Measurements from ENCODE around the gene TMCC2.

TMCC2 gene

DNA sequence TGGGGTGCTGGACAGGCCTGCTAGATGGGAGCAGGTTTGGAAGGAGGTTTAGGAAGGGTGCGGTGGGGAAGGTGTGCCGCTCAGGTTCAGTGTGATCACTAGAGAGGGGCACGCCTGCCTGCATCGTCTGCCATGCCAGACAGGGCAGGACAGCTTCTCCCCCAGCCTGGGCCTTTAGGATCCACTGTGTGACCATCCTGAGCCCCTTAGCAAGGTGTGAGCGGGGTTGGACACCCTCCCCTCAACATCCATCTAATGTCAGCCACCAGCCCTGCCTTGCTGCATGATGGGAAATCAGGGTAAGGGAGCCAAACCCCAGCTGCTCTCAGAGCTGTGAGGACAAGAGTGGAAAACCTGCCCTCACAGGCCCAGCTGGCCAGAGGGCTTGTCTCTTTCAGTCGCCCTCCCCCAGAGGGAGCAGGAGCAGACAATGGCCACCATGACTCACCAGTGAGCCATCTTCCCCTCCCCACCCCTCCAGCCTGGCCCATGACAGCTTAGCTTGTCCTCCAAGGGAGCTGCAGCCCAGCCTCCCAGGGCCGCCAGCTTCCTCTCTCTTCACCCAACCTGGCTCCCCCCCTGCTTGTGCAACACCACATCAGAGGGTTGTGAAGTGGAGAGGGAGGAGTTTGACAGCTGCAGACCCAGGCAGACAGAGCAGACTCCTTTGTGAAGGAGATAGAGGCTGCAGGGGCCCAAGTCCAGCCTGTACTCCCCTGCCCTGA, 56.8 kb downstream of the TMCC2 start:
- Histone ChIP-seq H3K27ac (ENCODE audit: low read length, poor library complexity, severe bottlenecking) (peak overlapping the region; percentile 93), H2AFZ (ENCODE audit: low read depth, low read length) (no peak overlapping the region), H3K79me1 (replicated peaks; ENCODE audit: low read length, poor library complexity, severe bottlenecking) (no peaks in the 10 kb centered on the region), H2AK5ac (ENCODE audit: low read length, severe bottlenecking) (peak overlapping the region; percentile 96), H2BK120ac (ENCODE audit: low read depth, low read length) (peak overlapping the region; percentile 75), H4K91ac (ENCODE audit: low read length) (peak overlapping the region; percentile 88), H3K4me2 (ENCODE audit: low read length, poor library complexity, severe bottlenecking) (no peak overlapping the region), H3K4me3 (ENCODE audit: insufficient read depth in 1 of 2, low read depth in 1 of 2, low read length in 2 of 2) (no peak overlapping the region), H2BK5ac (ENCODE audit: low read depth, low read length, poor library complexity, severe bottlenecking) (peak overlapping the region; percentile 36), H2BK15ac (ENCODE audit: low read depth, poor library complexity, severe bottlenecking) (peak overlapping the region; percentile 86), H3K23ac (ENCODE audit: low read length in 2 of 2) (no peak overlapping the region), H3K36me3 (ENCODE audit: control insufficient read depth in 1 of 2, insufficient read depth in 2 of 2, low read depth in 1 of 2, low read length in 2 of 2) (no peaks in the 10 kb centered on the region), H3K27me3 (ENCODE audit: control insufficient read depth in 1 of 2, insufficient read depth in 1 of 2, low read length in 2 of 2) (no peaks in the 10 kb centered on the region), H3K18ac (ENCODE audit: low read depth in 1 of 2, low read length in 2 of 2) (peak overlapping the region; percentile 85 to 93), H3K14ac (ENCODE audit: low read length in 2 of 2) (peak overlapping the region in 1 of 2 experiments; percentile 63), H3K9ac (ENCODE audit: low read length) (peak overlapping the region; percentile 29), H3K4me1 (ENCODE audit: control insufficient read depth, insufficient read depth, low read depth, low read length) (peaks cover 39% of the 10 kb centered on the region), H4K8ac (ENCODE audit: low read length) (peak overlapping the region; percentile 30), H3K9me3 (ENCODE audit: control insufficient read depth, low read length) (no peaks in the 10 kb centered on the region), H2BK12ac (ENCODE audit: low read length in 2 of 2) (peak overlapping the region; percentile 87 to 98), H3K4ac (ENCODE audit: low read depth in 1 of 2, low read length in 2 of 2) (peak overlapping the region; percentile 79 to 84)
- peak; percentile 99 for DNase-seq
- 70% methylated on average over 6 of the region's 7 CpGs for WGBS

DNA sequence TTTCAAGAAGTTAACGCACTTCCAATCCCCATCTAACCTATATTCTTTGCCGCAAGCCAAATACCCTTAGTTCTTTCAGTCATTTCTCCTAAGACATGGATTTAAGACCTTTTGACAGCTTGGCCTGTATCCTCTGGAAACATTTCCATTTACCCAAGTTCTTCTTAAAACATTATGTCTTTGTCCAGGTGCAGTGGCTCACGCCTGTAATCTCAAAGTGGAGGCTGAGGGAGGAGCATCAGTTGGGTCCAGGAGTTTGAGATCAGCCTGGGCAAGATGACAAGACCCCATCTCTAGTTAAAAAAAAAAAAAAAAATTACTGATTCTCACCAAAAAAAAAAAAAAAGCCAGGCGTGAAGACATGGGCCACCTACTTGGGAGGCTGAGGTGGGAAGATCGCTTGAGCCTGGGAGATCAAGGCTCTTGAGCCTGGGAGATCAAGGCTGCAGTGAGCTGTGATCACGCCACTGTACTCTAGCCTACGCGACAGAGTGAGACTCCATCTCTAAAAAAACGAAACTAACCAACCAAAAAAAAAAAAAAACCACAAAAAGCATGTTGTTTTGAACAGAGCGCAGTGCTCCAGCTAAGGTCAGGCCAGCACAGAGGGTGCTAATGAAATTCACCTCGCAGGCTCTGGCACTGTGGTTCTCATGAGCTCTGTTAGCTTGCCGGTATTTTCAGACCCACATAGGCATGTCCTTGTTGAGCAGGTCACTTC, 57.8 kb downstream of the TMCC2 start:
- Histone ChIP-seq H2AFZ (ENCODE audit: low read depth, low read length) (no peak overlapping the region), H3K4ac (ENCODE audit: low read depth in 1 of 2, low read length in 2 of 2) (peak overlapping the region; percentile 56 to 79), H2BK12ac (ENCODE audit: low read length in 2 of 2) (peak overlapping the region; percentile 28 to 90), H3K36me3 (ENCODE audit: control insufficient read depth in 1 of 2, insufficient read depth in 2 of 2, low read depth in 1 of 2, low read length in 2 of 2) (no peaks in the 10 kb centered on the region), H3K18ac (ENCODE audit: low read depth in 1 of 2, low read length in 2 of 2) (peak overlapping the region; percentile 76 to 85), H3K23ac (ENCODE audit: low read length in 2 of 2) (no peak overlapping the region), H3K4me1 (ENCODE audit: control insufficient read depth, insufficient read depth, low read depth, low read length) (peaks cover 36% of the 10 kb centered on the region), H3K4me2 (ENCODE audit: low read length, poor library complexity, severe bottlenecking) (no peak overlapping the region), H2BK15ac (ENCODE audit: low read depth, poor library complexity, severe bottlenecking) (no peak overlapping the region), H2BK120ac (ENCODE audit: low read depth, low read length) (peak overlapping the region; percentile 39), H3K14ac (ENCODE audit: low read length in 2 of 2) (no peak overlapping the region), H3K9ac (ENCODE audit: low read length) (peak overlapping the region; percentile 29), H3K79me1 (replicated peaks; ENCODE audit: low read length, poor library complexity, severe bottlenecking) (no peaks in the 10 kb centered on the region), H2BK5ac (ENCODE audit: low read depth, low read length, poor library complexity, severe bottlenecking) (no peak overlapping the region), H3K4me3 (ENCODE audit: insufficient read depth in 1 of 2, low read depth in 1 of 2, low read length in 2 of 2) (no peak overlapping the region), H2AK5ac (ENCODE audit: low read length, severe bottlenecking) (peak overlapping the region; percentile 79), H3K9me3 (ENCODE audit: control insufficient read depth, low read length) (no peaks in the 10 kb centered on the region), H4K8ac (ENCODE audit: low read length) (peak overlapping the region; percentile 27), H3K27ac (ENCODE audit: low read length, poor library complexity, severe bottlenecking) (peak overlapping the region; percentile 93), H4K91ac (ENCODE audit: low read length) (no peak overlapping the region), H3K27me3 (ENCODE audit: control insufficient read depth in 1 of 2, insufficient read depth in 1 of 2, low read length in 2 of 2) (no peaks in the 10 kb centered on the region)
- DNase-seq = peak; percentile 80
- 54% methylated on average over 11 of the region's 12 CpGs for WGBS

DNA sequence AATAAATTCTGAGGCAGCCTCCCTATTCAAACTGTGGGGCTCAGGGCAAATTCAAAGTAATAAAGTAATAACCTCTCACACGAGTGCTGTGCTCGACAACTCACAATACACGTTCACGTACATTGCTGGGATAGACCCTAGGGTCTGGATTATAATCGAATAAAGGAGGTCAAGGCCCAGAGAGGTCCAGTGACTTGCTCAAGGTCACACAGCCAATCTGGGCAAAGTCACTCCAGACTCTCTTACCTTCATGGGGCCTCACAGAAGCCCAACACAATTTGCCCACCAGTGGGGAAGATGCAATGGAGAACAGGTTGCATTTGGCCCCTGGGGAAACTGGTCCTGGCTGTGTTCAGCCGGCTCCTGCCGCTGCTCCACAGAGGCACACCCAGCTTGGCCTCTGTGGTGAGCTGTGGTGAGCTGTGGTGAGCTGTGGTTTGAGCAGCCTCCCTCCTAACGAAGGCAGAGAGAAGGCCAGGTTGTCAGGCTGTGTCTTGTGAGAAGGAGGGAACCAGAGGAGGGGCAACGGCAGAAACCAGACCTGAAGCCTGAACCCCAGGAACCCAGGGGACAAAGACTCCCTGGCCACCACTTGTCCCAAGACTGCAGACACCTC, 58.7 kb downstream of the TMCC2 start:
- Histone ChIP-seq H3K79me1 (replicated peaks; ENCODE audit: low read length, poor library complexity, severe bottlenecking) (no peaks in the 10 kb centered on the region), H3K27ac (ENCODE audit: low read length, poor library complexity, severe bottlenecking) (peak overlapping the region; percentile 93), H3K18ac (ENCODE audit: low read depth in 1 of 2, low read length in 2 of 2) (peak overlapping the region; percentile 47 to 76), H3K9ac (ENCODE audit: low read length) (no peak overlapping the region), H3K27me3 (ENCODE audit: control insufficient read depth in 1 of 2, insufficient read depth in 1 of 2, low read length in 2 of 2) (no peaks in the 10 kb centered on the region), H2BK120ac (ENCODE audit: low read depth, low read length) (peak overlapping the region; percentile 0), H3K4me2 (ENCODE audit: low read length, poor library complexity, severe bottlenecking) (no peak overlapping the region), H4K91ac (ENCODE audit: low read length) (peak overlapping the region; percentile 56), H2BK12ac (ENCODE audit: low read length in 2 of 2) (peak overlapping the region; percentile 33 to 76), H3K4me1 (ENCODE audit: control insufficient read depth, insufficient read depth, low read depth, low read length) (peaks cover 36% of the 10 kb centered on the region), H2AFZ (ENCODE audit: low read depth, low read length) (no peak overlapping the region), H3K36me3 (ENCODE audit: control insufficient read depth in 1 of 2, insufficient read depth in 2 of 2, low read depth in 1 of 2, low read length in 2 of 2) (no peaks in the 10 kb centered on the region), H3K14ac (ENCODE audit: low read length in 2 of 2) (peak overlapping the region in 1 of 2 experiments; percentile 19), H3K4ac (ENCODE audit: low read depth in 1 of 2, low read length in 2 of 2) (peak overlapping the region; percentile 56 to 83), H4K8ac (ENCODE audit: low read length) (peak overlapping the region; percentile 0), H2AK5ac (ENCODE audit: low read length, severe bottlenecking) (peak overlapping the region; percentile 84), H3K9me3 (ENCODE audit: control insufficient read depth, low read length) (no peaks in the 10 kb centered on the region), H2BK15ac (ENCODE audit: low read depth, poor library complexity, severe bottlenecking) (peak overlapping the region; percentile 4), H2BK5ac (ENCODE audit: low read depth, low read length, poor library complexity, severe bottlenecking) (peak overlapping the region; percentile 39), H3K23ac (ENCODE audit: low read length in 2 of 2) (no peak overlapping the region), H3K4me3 (ENCODE audit: insufficient read depth in 1 of 2, low read depth in 1 of 2, low read length in 2 of 2) (no peak overlapping the region)
- peak; percentile 66 for DNase-seq
- 80% methylated on average over 9 of the region's 9 CpGs for WGBS

DNA sequence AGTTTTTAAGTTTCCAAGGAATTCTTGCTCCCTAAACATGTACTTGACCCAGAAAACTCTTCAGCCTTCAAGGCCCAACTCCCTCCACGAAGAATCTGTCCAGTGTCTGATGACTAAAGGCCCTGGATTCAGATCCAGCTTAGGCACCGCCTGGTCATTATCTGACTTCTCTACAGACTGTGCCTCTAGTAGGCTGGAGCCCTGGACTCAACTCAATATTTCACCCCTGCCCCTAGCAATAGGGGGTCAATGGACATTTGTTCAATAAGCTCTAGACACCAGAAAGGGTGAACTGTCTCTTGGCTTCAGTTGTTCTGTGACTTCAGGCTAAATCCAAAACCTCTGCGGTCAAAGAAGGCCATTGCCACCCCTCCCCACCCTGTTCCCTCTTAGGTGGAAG, 59.3 kb downstream of the TMCC2 start:
- no peaks in the 10 kb centered on the region for H3K36me3 ChIP-seq (ENCODE audit: control insufficient read depth in 1 of 2, insufficient read depth in 2 of 2, low read depth in 1 of 2, low read length in 2 of 2)
- H4K8ac ChIP-seq (ENCODE audit: low read length) = no peak overlapping the region
- 81% methylated on average over 3 of the region's 3 CpGs for WGBS
- no peak for DNase-seq
- no peaks in the 10 kb centered on the region for H3K9me3 ChIP-seq (ENCODE audit: control insufficient read depth, low read length)
- H2BK5ac ChIP-seq (ENCODE audit: low read depth, low read length, poor library complexity, severe bottlenecking) = no peak overlapping the region
- peak overlapping the region; percentile 84 for H2AK5ac ChIP-seq (ENCODE audit: low read length, severe bottlenecking)
- H3K27ac ChIP-seq (ENCODE audit: low read length, poor library complexity, severe bottlenecking) = no peak overlapping the region
- peak overlapping the region in 1 of 2 experiments; percentile 57 for H3K4ac ChIP-seq (ENCODE audit: low read depth in 1 of 2, low read length in 2 of 2)
- H2BK120ac ChIP-seq (ENCODE audit: low read depth, low read length) = peak overlapping the region; percentile 6
- H3K27me3 ChIP-seq (ENCODE audit: control insufficient read depth in 1 of 2, insufficient read depth in 1 of 2, low read length in 2 of 2) = no peaks in the 10 kb centered on the region
- H3K79me1 ChIP-seq (replicated peaks; ENCODE audit: low read length, poor library complexity, severe bottlenecking) = no peaks in the 10 kb centered on the region
- no peak overlapping the region for H3K9ac ChIP-seq (ENCODE audit: low read length)
- no peak overlapping the region for H3K4me3 ChIP-seq (ENCODE audit: insufficient read depth in 1 of 2, low read depth in 1 of 2, low read length in 2 of 2)
- H4K91ac ChIP-seq (ENCODE audit: low read length) = no peak overlapping the region
- H2BK15ac ChIP-seq (ENCODE audit: low read depth, poor library complexity, severe bottlenecking) = peak overlapping the region; percentile 4
- peak overlapping the region; percentile 33 to 76 for H2BK12ac ChIP-seq (ENCODE audit: low read length in 2 of 2)
- H2AFZ ChIP-seq (ENCODE audit: low read depth, low read length) = no peak overlapping the region
- no peak overlapping the region for H3K23ac ChIP-seq (ENCODE audit: low read length in 2 of 2)
- no peak overlapping the region for H3K14ac ChIP-seq (ENCODE audit: low read length in 2 of 2)
- H3K4me2 ChIP-seq (ENCODE audit: low read length, poor library complexity, severe bottlenecking) = no peak overlapping the region
- peak overlapping the region; percentile 23 to 89 for H3K18ac ChIP-seq (ENCODE audit: low read depth in 1 of 2, low read length in 2 of 2)
- peaks cover 36% of the 10 kb centered on the region for H3K4me1 ChIP-seq (ENCODE audit: control insufficient read depth, insufficient read depth, low read depth, low read length)
